GM18526 (cell line): ENCODE data around the gene FERMT1.

Source experiments
- POLR2A ChIP-seq: IDR thresholded peaks from 3 replicates; pipeline ENCODE4 v1.6.1; 2011; ENCODE audit not compliant: insufficient read length; ENCODE audit errors: extremely low read depth

The FERMT1 gene

GRCh38 chr20:6094063-6094462 is 28.8 kb downstream of the FERMT1 start:
- TF ChIP-seq POLR2A = no peak

GRCh38 chr20:6091661-6092060 is 31.2 kb downstream of the FERMT1 start:
- no peak for TF ChIP-seq POLR2A

GRCh38 chr20:6086868-6087267 is 36.0 kb downstream of the FERMT1 start:
- TF ChIP-seq POLR2A = no peak

GRCh38 chr20:6083926-6084325 is 38.9 kb downstream of the FERMT1 start:
- no peak for TF ChIP-seq POLR2A

- TF ChIP-seq POLR2A = no peak
Measured at GRCh38 chr20:6081236-6081635, 41.6 kb downstream of the FERMT1 start.

- TF ChIP-seq POLR2A = no peak
Measured at GRCh38 chr20:6079016-6079415, 43.8 kb downstream of the FERMT1 start.

GRCh38 chr20:6075428-6076219 is 47.2 kb downstream of the FERMT1 start:
- TF ChIP-seq POLR2A = no peak

GRCh38 chr20:6074784-6075183 is 48.0 kb downstream of the FERMT1 start:
- TF ChIP-seq POLR2A = no peak

GRCh38 chr20:6074145-6074561 is 48.7 kb downstream of the FERMT1 start:
- no peak for TF ChIP-seq POLR2A

- TF ChIP-seq POLR2A = no peak
Measured at GRCh38 chr20:6070829-6071695, 51.8 kb downstream of the FERMT1 start.

GRCh38 chr20:6069669-6070068 is 53.2 kb downstream of the FERMT1 start:
- no peak for TF ChIP-seq POLR2A

GRCh38 chr20:6067763-6068318 is 55.0 kb downstream of the FERMT1 start:
- no peak for TF ChIP-seq POLR2A

- TF ChIP-seq POLR2A = no peak
Measured at GRCh38 chr20:6066582-6066981, 56.2 kb downstream of the FERMT1 start.

- no peak for TF ChIP-seq POLR2A
Measured at GRCh38 chr20:6061544-6061943, 61.3 kb downstream of the FERMT1 start.

- TF ChIP-seq POLR2A = no peak
Measured at GRCh38 chr20:6060213-6060612, 62.6 kb downstream of the FERMT1 start.
